Measurements from ENCODE around the gene GPR162.

DNA sequence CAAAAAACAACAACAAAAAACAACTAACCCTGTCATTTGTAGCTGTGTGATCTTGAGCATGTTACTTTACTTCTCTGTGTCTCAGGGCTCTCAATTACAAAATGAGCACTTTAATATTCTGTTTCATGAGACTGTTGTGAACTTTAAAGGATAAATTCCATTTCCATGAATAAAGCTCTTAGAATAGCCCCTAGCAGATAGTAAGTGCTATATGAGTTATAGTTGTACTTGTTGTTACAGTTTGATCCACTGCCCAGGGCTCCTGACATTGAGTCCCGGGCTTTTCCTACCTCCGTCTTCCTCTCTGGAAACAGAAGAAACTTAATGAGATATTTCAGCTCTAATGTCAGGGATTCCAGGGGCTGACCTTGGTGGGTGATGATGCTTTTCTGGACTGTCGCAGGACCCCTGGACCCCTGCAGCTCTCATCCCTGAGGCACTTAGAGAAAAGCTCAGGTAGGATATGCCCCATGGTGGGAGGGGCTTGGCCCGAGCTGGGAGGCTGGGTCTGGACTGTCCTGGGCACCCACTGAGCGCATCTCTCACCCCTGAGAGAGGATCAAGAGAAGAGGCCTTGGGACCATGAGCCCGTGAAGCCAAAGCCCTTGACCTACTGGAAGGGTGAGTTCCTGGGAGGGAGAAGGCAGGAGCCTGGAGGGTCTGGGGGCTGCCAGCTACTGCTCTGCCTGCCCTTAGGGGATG is 11.7 kb downstream of the GPR162 start:
- TF ChIP-seq, protein P1, sequence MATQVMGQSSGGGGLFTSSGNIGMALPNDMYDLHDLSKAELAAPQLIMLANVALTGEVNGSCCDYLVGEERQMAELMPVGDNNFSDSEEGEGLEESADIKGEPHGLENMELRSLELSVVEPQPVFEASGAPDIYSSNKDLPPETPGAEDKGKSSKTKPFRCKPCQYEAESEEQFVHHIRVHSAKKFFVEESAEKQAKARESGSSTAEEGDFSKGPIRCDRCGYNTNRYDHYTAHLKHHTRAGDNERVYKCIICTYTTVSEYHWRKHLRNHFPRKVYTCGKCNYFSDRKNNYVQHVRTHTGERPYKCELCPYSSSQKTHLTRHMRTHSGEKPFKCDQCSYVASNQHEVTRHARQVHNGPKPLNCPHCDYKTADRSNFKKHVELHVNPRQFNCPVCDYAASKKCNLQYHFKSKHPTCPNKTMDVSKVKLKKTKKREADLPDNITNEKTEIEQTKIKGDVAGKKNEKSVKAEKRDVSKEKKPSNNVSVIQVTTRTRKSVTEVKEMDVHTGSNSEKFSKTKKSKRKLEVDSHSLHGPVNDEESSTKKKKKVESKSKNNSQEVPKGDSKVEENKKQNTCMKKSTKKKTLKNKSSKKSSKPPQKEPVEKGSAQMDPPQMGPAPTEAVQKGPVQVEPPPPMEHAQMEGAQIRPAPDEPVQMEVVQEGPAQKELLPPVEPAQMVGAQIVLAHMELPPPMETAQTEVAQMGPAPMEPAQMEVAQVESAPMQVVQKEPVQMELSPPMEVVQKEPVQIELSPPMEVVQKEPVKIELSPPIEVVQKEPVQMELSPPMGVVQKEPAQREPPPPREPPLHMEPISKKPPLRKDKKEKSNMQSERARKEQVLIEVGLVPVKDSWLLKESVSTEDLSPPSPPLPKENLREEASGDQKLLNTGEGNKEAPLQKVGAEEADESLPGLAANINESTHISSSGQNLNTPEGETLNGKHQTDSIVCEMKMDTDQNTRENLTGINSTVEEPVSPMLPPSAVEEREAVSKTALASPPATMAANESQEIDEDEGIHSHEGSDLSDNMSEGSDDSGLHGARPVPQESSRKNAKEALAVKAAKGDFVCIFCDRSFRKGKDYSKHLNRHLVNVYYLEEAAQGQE (IDR thresholded peaks at IDR 0.05; ENCODE audit: insufficient read depth in 1 of 2, low read depth in 2 of 2, low read length in 2 of 2): no peak
- no peak for TF ChIP-seq POLR2AphosphoS5 (IDR thresholded peaks at IDR 0.05; ENCODE audit: low read depth, low read length)
